K562 (cell line): ENCODE results near the gene PHF21A. TPM values are rescaled to one million over a fixed set of nuclear protein-coding genes. Genes with fewer than 3 reads are reported as not detected.
A peak's percentile ranks its signal among the peaks of the same experiment; 100 is the strongest.

ENCODE experiments used
- ARID1B ChIP-seq: fragments of 450-650 bp; IDR thresholded peaks from 2 replicates; pipeline ENCODE4 v1.6.1; 2016; ENCODE audit warnings: antibody characterized with exemption, mild to moderate bottlenecking, inconsistent platforms
- BCOR ChIP-seq: fragments of 450-650 bp; IDR thresholded peaks from 2 replicates; pipeline ENCODE4 v1.6.1; 2016
- BHLHE40 ChIP-seq: IDR thresholded peaks from 2 replicates; pipeline ENCODE4 v1.6.1; 2011; ENCODE audit warnings: low read length, improper control_type of control experiment
- CREB1 ChIP-seq, 2 experiments: sonication (generic) in 1 of 2; formaldehyde crosslinking in 1 of 2; IDR thresholded peaks; 2 replicates each; pipeline versions ENCODE4 v1.6.1 to v1.8.0; 2012 to 2022; ENCODE audit warnings: inconsistent platforms in 1 of 2, mild to moderate bottlenecking in 1 of 2, missing genetic modification reagents in 1 of 2, moderate library complexity in 1 of 2
- CXXC5 ChIP-seq: fragments of 250-450 bp; sonication (Bioruptor Pico); IDR thresholded peaks from 2 replicates; pipeline ENCODE4 v1.8.0; 2022; ENCODE audit warnings: inconsistent platforms, mild to moderate bottlenecking, moderate library complexity
- EZH2 ChIP-seq: IDR thresholded peaks from 2 replicates; pipeline ENCODE4 v1.6.1; 2012; ENCODE audit warnings: low read depth, mild to moderate bottlenecking, inconsistent platforms, low read length, borderline replicate concordance
- FOXM1 ChIP-seq, 2 experiments: fragments of 450-650 bp in 1 of 2; sonication (generic) in 1 of 2; formaldehyde crosslinking in 1 of 2; IDR thresholded peaks; 2 replicates each; pipeline versions ENCODE4 v1.6.1 to v1.9.0; 2017 to 2022; ENCODE audit warnings: low read depth in 2 of 2, mild to moderate bottlenecking in 2 of 2, missing genetic modification reagents in 1 of 2, moderate library complexity in 1 of 2
- GABPB1 ChIP-seq: sonication (generic); formaldehyde crosslinking; IDR thresholded peaks from 2 replicates; pipeline ENCODE4 v1.8.0; 2022; ENCODE audit warnings: mild to moderate bottlenecking, missing genetic modification reagents
- HDAC8 ChIP-seq: fragments of 450-650 bp; IDR thresholded peaks from 2 replicates; pipeline ENCODE4 v1.6.1; 2016; ENCODE audit warnings: mild to moderate bottlenecking, missing genetic modification characterization, moderate library complexity, missing compliant biosample characterization
- ILF3 ChIP-seq: fragments of 450-650 bp; IDR thresholded peaks from 2 replicates; pipeline ENCODE4 v1.6.1; 2018; ENCODE audit warnings: antibody characterized with exemption, mild to moderate bottlenecking, moderate library complexity, borderline replicate concordance
- KHSRP ChIP-seq: fragments of 450-650 bp; IDR thresholded peaks from 2 replicates; pipeline ENCODE4 v1.6.1; 2017
- LEF1 ChIP-seq: fragments of 450-650 bp; IDR thresholded peaks from 2 replicates; pipeline ENCODE4 v1.6.1; 2016; ENCODE audit warnings: mild to moderate bottlenecking
- NFRKB ChIP-seq: fragments of 450-650 bp; IDR thresholded peaks from 2 replicates; pipeline ENCODE4 v1.6.1; 2016; ENCODE audit warnings: low read depth
- NR2C2 ChIP-seq, 2 experiments: fragments of 200-800 bp in 1 of 2; sonication (Bioruptor generic) in 1 of 2; sonication (generic) in 1 of 2; formaldehyde crosslinking in 1 of 2; IDR thresholded peaks; 2 replicates each; pipeline versions ENCODE4 v1.6.1 to v1.8.0; 2016 to 2022; ENCODE audit warnings: mild to moderate bottlenecking in 1 of 2, missing compliant biosample characterization in 1 of 2, missing genetic modification characterization in 1 of 2, missing genetic modification reagents in 1 of 2
- POLR2H ChIP-seq: IDR thresholded peaks from 2 replicates; pipeline ENCODE4 v1.6.1; 2016; ENCODE audit warnings: missing genetic modification characterization, low read depth, mild to moderate bottlenecking, control low read depth, missing compliant biosample characterization, moderate library complexity
- POLR3A ChIP-seq: IDR thresholded peaks from 2 replicates; pipeline ENCODE4 v1.6.1; 2011; ENCODE audit warnings: borderline replicate concordance, mild to moderate bottlenecking, moderate library complexity; ENCODE audit not compliant: insufficient read length, insufficient read depth; ENCODE audit errors: extremely low read depth
- SOX6 ChIP-seq: fragments of 450-650 bp; IDR thresholded peaks from 2 replicates; pipeline ENCODE4 v1.6.1; 2014; ENCODE audit warnings: mild to moderate bottlenecking
- SRF ChIP-seq, 2 experiments: fragments of 250-450, 450-650 bp in 1 of 2; sonication (Bioruptor Pico) in 1 of 2; sonication (generic) in 1 of 2; formaldehyde crosslinking; IDR thresholded peaks; 2 replicates each; pipeline versions ENCODE4 v1.5.0 to v1.5.1; 2020 to 2022; ENCODE audit warnings: mild to moderate bottlenecking in 1 of 2, missing genetic modification reagents in 1 of 2
- YY1 ChIP-seq, 3 experiments: IDR thresholded peaks; 2 replicates each; pipeline ENCODE4 v1.6.1; 2011; ENCODE audit warnings: low read length in 2 of 3, mild to moderate bottlenecking in 2 of 3, moderate library complexity in 2 of 3, borderline replicate concordance in 1 of 3, control low read depth in 1 of 3, low read depth in 1 of 3; ENCODE audit not compliant: insufficient read depth in 3 of 3, insufficient replicate concordance in 2 of 3, control insufficient read depth in 1 of 3, insufficient read length in 1 of 3; ENCODE audit errors: extremely low read depth in 1 of 3
- polyA plus RNA-seq, 8 experiments: library from polyadenylated mRNA; depleted of rRNA in 4 of 8; stranded (reverse) in 5 of 8; unstranded in 3 of 8; fragments of >200 nt; fragmentation: Nextera tagmentation in 2 of 8; fragmentation: Illumina TruSeq in 1 of 8; extraction: Ambion mirVana in 2 of 8; extraction: Trizol in 1 of 8; gene quantifications; 2 replicates each; pipeline versions ENCODE4 v1.2.1 to v1.2.3, GENCODE V29; 2011 to 2014; ENCODE audit warnings: inconsistent platforms in 1 of 8, missing spikeins in 1 of 8
- total RNA-seq, 7 experiments: library from RNA; depleted of rRNA in 6 of 7; stranded (reverse); fragments of >200 nt in 6 of 7; fragmentation: Illumina TruSeq in 2 of 7; extraction: Trizol in 2 of 7; gene quantifications; 2 replicates each; pipeline versions ENCODE4 v1.2.1 to v1.2.3, GENCODE V29; 2011 to 2021; ENCODE audit warnings: low replicate concordance in 1 of 7
- TF ChIP-seq, protein P1 (sequence below): fragments of 450-650 bp; IDR thresholded peaks from 2 replicates; pipeline ENCODE4 v1.6.1; 2016; ENCODE audit warnings: antibody characterized with exemption
- TF ChIP-seq, protein P2 (sequence below), 3 experiments: IDR thresholded peaks in 2 of 3; conservative IDR thresholded peaks in 1 of 3; 2 replicates each; pipeline ENCODE4 v1.5.1; 2011 to 2012; ENCODE audit warnings: low read length in 3 of 3, mild to moderate bottlenecking in 3 of 3, control low read depth in 2 of 3, improper control_type of control experiment in 1 of 3, inconsistent platforms in 1 of 3, low read depth in 1 of 3, mixed read lengths in 1 of 3, moderate library complexity in 1 of 3; ENCODE audit not compliant: insufficient read depth in 2 of 3
- TF ChIP-seq, protein P3 (sequence below): fragments of 250-450 bp; sonication (Bioruptor Pico); IDR thresholded peaks from 2 replicates; pipeline ENCODE4 v1.4.0; 2020; ENCODE audit warnings: mild to moderate bottlenecking

The PHF21A gene
- total and polyA plus RNA-seq, 9 of the 15 experiments (the other 6 are each of a cell fraction or from before 2014, with no cell fraction given): 1.5 to 32.4 (median 10.7) TPM

DNA sequence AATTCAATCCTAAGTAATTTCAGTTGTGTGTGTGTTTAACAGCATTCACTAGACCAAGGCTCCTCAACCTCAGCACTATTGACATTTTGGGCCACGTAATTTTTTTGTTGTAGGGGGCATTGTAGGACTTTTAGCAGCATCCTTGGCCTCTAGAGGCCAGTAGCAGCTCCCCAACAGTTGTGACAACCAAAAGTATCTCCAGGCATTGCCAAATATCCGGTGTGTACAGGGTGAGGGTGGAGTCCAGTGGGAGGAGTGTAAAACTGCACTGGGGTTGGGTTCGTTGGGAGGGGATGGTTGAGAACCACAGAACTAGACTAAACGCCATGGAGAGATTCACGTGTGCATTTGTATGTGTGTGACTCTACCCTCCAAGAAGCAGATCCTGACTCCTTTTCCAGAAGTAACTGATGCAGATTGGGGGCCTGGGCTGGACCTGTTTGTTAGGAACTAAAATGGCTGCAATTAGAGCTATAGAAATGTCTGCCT lies 5.9 kb upstream of the PHF21A start (continued):
- TF ChIP-seq NR2C2 (CRISPR knock-in tag; IDR thresholded peaks at IDR 0.05): no peak
- peak; percentile 48 for TF ChIP-seq NR2C2 (tag; IDR thresholded peaks at IDR 0.05)
- TF ChIP-seq BCOR: peak; percentile 18; the same call in 1 of the 2 replicates
- TF ChIP-seq, protein P1, sequence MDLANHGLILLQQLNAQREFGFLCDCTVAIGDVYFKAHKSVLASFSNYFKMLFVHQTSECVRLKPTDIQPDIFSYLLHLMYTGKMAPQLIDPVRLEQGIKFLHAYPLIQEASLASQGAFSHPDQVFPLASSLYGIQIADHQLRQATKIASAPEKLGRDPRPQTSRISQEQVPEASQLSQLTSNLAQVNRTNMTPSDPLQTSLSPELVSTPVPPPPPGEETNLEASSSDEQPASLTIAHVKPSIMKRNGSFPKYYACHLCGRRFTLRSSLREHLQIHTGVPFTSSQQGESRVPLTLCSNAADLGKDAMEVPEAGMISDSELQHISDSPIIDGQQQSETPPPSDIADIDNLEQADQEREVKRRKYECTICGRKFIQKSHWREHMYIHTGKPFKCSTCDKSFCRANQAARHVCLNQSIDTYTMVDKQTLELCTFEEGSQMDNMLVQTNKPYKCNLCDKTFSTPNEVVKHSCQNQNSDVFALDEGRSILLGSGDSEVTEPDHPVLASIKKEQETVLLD: peak; percentile 49; the same call in 1 of the 2 replicates
- TF ChIP-seq NFRKB: no peak
- TF ChIP-seq, protein P2, sequence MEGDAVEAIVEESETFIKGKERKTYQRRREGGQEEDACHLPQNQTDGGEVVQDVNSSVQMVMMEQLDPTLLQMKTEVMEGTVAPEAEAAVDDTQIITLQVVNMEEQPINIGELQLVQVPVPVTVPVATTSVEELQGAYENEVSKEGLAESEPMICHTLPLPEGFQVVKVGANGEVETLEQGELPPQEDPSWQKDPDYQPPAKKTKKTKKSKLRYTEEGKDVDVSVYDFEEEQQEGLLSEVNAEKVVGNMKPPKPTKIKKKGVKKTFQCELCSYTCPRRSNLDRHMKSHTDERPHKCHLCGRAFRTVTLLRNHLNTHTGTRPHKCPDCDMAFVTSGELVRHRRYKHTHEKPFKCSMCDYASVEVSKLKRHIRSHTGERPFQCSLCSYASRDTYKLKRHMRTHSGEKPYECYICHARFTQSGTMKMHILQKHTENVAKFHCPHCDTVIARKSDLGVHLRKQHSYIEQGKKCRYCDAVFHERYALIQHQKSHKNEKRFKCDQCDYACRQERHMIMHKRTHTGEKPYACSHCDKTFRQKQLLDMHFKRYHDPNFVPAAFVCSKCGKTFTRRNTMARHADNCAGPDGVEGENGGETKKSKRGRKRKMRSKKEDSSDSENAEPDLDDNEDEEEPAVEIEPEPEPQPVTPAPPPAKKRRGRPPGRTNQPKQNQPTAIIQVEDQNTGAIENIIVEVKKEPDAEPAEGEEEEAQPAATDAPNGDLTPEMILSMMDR (IDR thresholded peaks at IDR 0.05 in 2 of 3, conservative IDR thresholded peaks at IDR 0.05 in 1 of 3; ENCODE audit: insufficient read depth in 2 of 3, low read depth in 1 of 3, low read length in 3 of 3): peak; percentile 87 to 95 (median 95)
- no peak for TF ChIP-seq HDAC8 (tag)
- peak; percentile 83 for TF ChIP-seq SOX6
- peak; percentile 89 for TF ChIP-seq GABPB1 (CRISPR knock-in tag)
- 0 out of 2 replicates have a peak, but pooled peaks have one; percentile 26 for TF ChIP-seq CREB1 (IDR thresholded peaks at IDR 0.05)
- TF ChIP-seq CREB1 (CRISPR knock-in tag; IDR thresholded peaks at IDR 0.05): peak; percentile 61; the same call in 1 of the 2 replicates
- TF ChIP-seq ARID1B: peak; percentile 25; the same call in 1 of the 2 replicates
- TF ChIP-seq ILF3: no peak
- peak; percentile 26; the same call in 1 of the 2 replicates for TF ChIP-seq BHLHE40
- TF ChIP-seq LEF1: 0 out of 2 replicates have a peak, but pooled peaks have one; percentile 61
- TF ChIP-seq, protein P3, sequence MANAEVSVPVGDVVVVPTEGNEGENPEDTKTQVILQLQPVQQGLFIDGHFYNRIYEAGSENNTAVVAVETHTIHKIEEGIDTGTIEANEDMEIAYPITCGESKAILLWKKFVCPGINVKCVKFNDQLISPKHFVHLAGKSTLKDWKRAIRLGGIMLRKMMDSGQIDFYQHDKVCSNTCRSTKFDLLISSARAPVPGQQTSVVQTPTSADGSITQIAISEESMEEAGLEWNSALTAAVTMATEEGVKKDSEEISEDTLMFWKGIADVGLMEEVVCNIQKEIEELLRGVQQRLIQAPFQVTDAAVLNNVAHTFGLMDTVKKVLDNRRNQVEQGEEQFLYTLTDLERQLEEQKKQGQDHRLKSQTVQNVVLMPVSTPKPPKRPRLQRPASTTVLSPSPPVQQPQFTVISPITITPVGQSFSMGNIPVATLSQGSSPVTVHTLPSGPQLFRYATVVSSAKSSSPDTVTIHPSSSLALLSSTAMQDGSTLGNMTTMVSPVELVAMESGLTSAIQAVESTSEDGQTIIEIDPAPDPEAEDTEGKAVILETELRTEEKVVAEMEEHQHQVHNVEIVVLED (CRISPR knock-in tag): no peak
- TF ChIP-seq KHSRP: no peak
- TF ChIP-seq POLR3A: no peak
- TF ChIP-seq FOXM1 (IDR thresholded peaks at IDR 0.05; ENCODE audit: low read depth): peak; percentile 61; the same call in 1 of the 2 replicates
- TF ChIP-seq FOXM1 (CRISPR knock-in tag; IDR thresholded peaks at IDR 0.05; ENCODE audit: low read depth): no peak
- TF ChIP-seq EZH2: no peak
- peak in 1 of 2 experiments; percentile 73; a peak in 1 of 4 replicates for TF ChIP-seq SRF (CRISPR knock-in tag; IDR thresholded peaks at IDR 0.05)
- peak; percentile 66; the same call in 1 of the 2 replicates for TF ChIP-seq POLR2H (tag)
- TF ChIP-seq CXXC5 (CRISPR knock-in tag): 0 out of 2 replicates have a peak, but pooled peaks have one; percentile 41
- peak in 2 of 3 experiments; percentile 20 to 79 for TF ChIP-seq YY1 (IDR thresholded peaks at IDR 0.05; ENCODE audit: borderline replicate concordance in 1 of 3, control insufficient read depth in 1 of 3, extremely low read depth in 1 of 3, insufficient read depth in 3 of 3, insufficient read length in 1 of 3, insufficient replicate concordance in 2 of 3, low read depth in 1 of 3, low read length in 2 of 3)
